SH-SY5Y (cell line): Measurements from ENCODE around the gene SND1.

Experiments
- GATA2 ChIP-seq: IDR thresholded peaks from 2 replicates; pipeline ENCODE4 v1.6.1; 2011; ENCODE audit warnings: mild to moderate bottlenecking, low read depth, low read length
- GATA3 ChIP-seq: IDR thresholded peaks from 2 replicates; pipeline ENCODE4 v1.6.1; 2011; ENCODE audit warnings: low read depth, mild to moderate bottlenecking, low read length, moderate library complexity

DNA sequence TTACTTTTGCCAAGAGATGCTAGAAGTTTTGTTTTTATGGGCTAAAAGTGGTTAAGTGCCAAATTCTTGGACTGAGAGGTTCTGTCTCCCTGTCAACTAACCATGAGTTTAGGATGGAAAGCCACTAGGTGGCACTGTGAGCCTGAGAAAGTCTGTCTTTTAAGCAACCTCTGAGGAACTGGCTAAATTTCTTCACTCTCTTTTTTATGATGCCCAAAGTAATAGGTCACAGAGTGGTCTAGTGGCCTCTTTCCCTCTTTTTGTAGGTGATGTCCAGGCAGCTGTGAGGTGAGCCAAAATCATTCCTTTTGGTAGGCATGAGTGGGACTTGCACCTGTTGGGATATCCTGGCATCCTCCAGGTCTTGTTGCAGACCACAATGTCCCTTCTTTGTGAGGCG is 56.8 kb downstream of the SND1 start:
- TF ChIP-seq GATA2 (no peak), GATA3 (no peak)
